ENCODE data around the gene CYP2C19.
"Not testable (repeated sequence)": the region's sequence is repeated elsewhere in the genome, so short reads cannot be mapped to it uniquely, and the experiment has no call there.

CYP2C19 gene

GRCh38 chr10:94762393-94762792 lies at the start of gene CYP2C19:
Gene CYP2C19 (plus strand): TSS chr10:94762681. CDS start chr10:94762706, 25 bp downstream.
- DNase-seq, result no peak

- no peak for DNase-seq
Observed at GRCh38 chr10:94725871-94726270, 36.6 kb upstream of the CYP2C19 start.

- no peak for DNase-seq
Observed at GRCh38 chr10:94735197-94735596, 27.3 kb upstream of the CYP2C19 start.

GRCh38 chr10:94738588-94738987 lies 23.9 kb upstream of the CYP2C19 start:
- DNase-seq, result no peak

- DNase-seq, result no peak
Observed at GRCh38 chr10:94747137-94747536, 15.3 kb upstream of the CYP2C19 start.

- DNase-seq, result no peak
Observed at GRCh38 chr10:94747838-94748237, 14.6 kb upstream of the CYP2C19 start.

GRCh38 chr10:94757916-94758315 lies 4.6 kb upstream of the CYP2C19 start:
- no peak for DNase-seq

GRCh38 chr10:94760586-94761178 lies 1.8 kb upstream of the CYP2C19 start:
- DNase-seq, result no peak

GRCh38 chr10:94775425-94775824 lies 12.9 kb downstream of the CYP2C19 start:
- not testable (repeated sequence) for DNase-seq

- no peak for DNase-seq
Observed at GRCh38 chr10:94777886-94778458, 15.5 kb downstream of the CYP2C19 start.

GRCh38 chr10:94780844-94781243 lies 18.4 kb downstream of the CYP2C19 start:
- no peak for DNase-seq

- no peak for DNase-seq
Observed at GRCh38 chr10:94784256-94784655, 21.8 kb downstream of the CYP2C19 start.

- DNase-seq, result no peak
Observed at GRCh38 chr10:94785211-94785610, 22.7 kb downstream of the CYP2C19 start.

- not testable (repeated sequence) for DNase-seq
Observed at GRCh38 chr10:94800551-94800950, 38.1 kb downstream of the CYP2C19 start.

- DNase-seq, result no peak
Observed at GRCh38 chr10:94803307-94803706, 40.8 kb downstream of the CYP2C19 start.

- not testable (repeated sequence) for DNase-seq
Observed at GRCh38 chr10:94830025-94830424, 67.5 kb downstream of the CYP2C19 start.

- DNase-seq, result no peak
Observed at GRCh38 chr10:94846204-94846603, 83.7 kb downstream of the CYP2C19 start.

- no peak for DNase-seq
Observed at GRCh38 chr10:94850766-94851165, 88.3 kb downstream of the CYP2C19 start.

- DNase-seq, result no peak
Observed at GRCh38 chr10:94851263-94851662, 88.8 kb downstream of the CYP2C19 start.

GRCh38 chr10:94852438-94852837 lies 90.0 kb downstream of the CYP2C19 start:
- DNase-seq, result no peak

- no peak for DNase-seq
Observed at GRCh38 chr10:94853065-94853464, 90.6 kb downstream of the CYP2C19 start.

GRCh38 chr10:94858005-94858404 lies 95.5 kb downstream of the CYP2C19 start:
- DNase-seq, result no peak

- DNase-seq, result no peak
Observed at GRCh38 chr10:94859086-94859485, 96.6 kb downstream of the CYP2C19 start.

- DNase-seq, result no peak
Observed at GRCh38 chr10:94878649-94879048, 116.2 kb downstream of the CYP2C19 start.

- no peak for DNase-seq
Observed at GRCh38 chr10:94879214-94879613, 116.7 kb downstream of the CYP2C19 start.

Data from midbrain (tissue), 1 donor.